Muscle of arm (tissue), 12 donors: ENCODE data around the gene KDM1A. TPM values are rescaled to one million over a fixed set of nuclear protein-coding genes. Genes with fewer than 3 reads are reported as not detected.

Experiments used
- DNase-seq: peaks from one replicate; pipeline ENCODE4 v3.0.0-alpha.2; 2013
- polyA plus RNA-seq, 12 donors: library from polyadenylated mRNA; unstranded; fragments of 120-200 nt; gene quantifications; one replicate each; pipeline ENCODE4 v1.2.1, GENCODE V29; 2013; ENCODE audit not compliant: insufficient read length in 12 of 12

The KDM1A gene
- polyA plus RNA-seq, 12 donors: 64.1 to 95.9 (median 71.8) TPM; not detected in 1

GRCh38 chr1:23129846-23130245 lies 110.6 kb downstream of the KDM1A start:
- DNase-seq: no peak

GRCh38 chr1:23132033-23132432 lies 112.8 kb downstream of the KDM1A start:
- DNase-seq: no peak

Other genes starting within 250 kb of the KDM1A start
- not detected for gene LACTBL1, start 46.6 kb upstream of the KDM1A start, polyA plus RNA-seq
- under 1 TPM in 3 of 12 donors, not detected in 9; 0.34 to 0.37 (median 0.36) TPM for gene TEX46, start 3.6 kb upstream of the KDM1A start, polyA plus RNA-seq
- gene LUZP1, start 149.4 kb downstream of the KDM1A start, polyA plus RNA-seq: 10 to 100 TPM in 11 of 12 donors, not detected in 1; 11.2 to 31.3 (median 14.1) TPM
- gene HTR1D, start 198.0 kb downstream of the KDM1A start, polyA plus RNA-seq: under 1 TPM in 5 of 12 donors, not detected in 7; 0.07 to 0.36 (median 0.09) TPM